OCI-LY7 (cell line): ENCODE data around the gene RUVBL2. TPM values are rescaled to one million over a fixed set of nuclear protein-coding genes. Genes with fewer than 3 reads are reported as not detected.

Experiments
- BruUV-seq: library from RNA; stranded (reverse); fragments of 400-500 nt; replicated peaks from 2 replicates; lab custom pipeline; 2021; lab: Mats Ljungman, UMichigan
- CTCF ChIA-PET: fragments of 300-600 bp; sonication (Branson Sonifier 250); formaldehyde crosslinking; loops from one replicate; lab custom pipeline; 2022; ENCODE audit warnings: antibody characterized with exemption; ENCODE audit not compliant: unreplicated experiment; lab: Charles Lee
- POLR2A ChIA-PET: fragments of 300-600 bp; sonication (Branson Sonifier 250); formaldehyde crosslinking; loops from one replicate; lab custom pipeline; 2022; ENCODE audit warnings: antibody characterized with exemption; lab: Charles Lee
- DNase-seq: peaks from one replicate; pipeline ENCODE4 v3.0.0-alpha.2; 2015; ENCODE audit warnings: low spot score
- H2AFZ ChIP-seq: fragments of 200-600 bp; sonication (generic), shearing (Covaris generic); 2 replicates; pipeline ENCODE4 v1.6.1; 2014; ENCODE audit warnings: mild to moderate bottlenecking, antibody characterized with exemption, low read length, moderate library complexity
- H3K27ac ChIP-seq: fragments of 200-600 bp; sonication (generic); 2 replicates; pipeline ENCODE4 v1.5.1; 2014; ENCODE audit warnings: mixed run types, low read depth, mild to moderate bottlenecking, moderate library complexity, low read length, inconsistent platforms; ENCODE audit not compliant: poor library complexity, severe bottlenecking
- H3K36me3 ChIP-seq: fragments of 200-600 bp; sonication (generic); 2 replicates; pipeline ENCODE4 v1.6.1; 2014; ENCODE audit warnings: mild to moderate bottlenecking, antibody characterized with exemption, low read length, moderate library complexity, mixed read lengths; ENCODE audit not compliant: insufficient read depth
- H3K4me1 ChIP-seq: fragments of 200-600 bp; sonication (generic); 2 replicates; pipeline ENCODE4 v1.5.1; 2014; ENCODE audit warnings: mild to moderate bottlenecking, low read length; ENCODE audit not compliant: insufficient read depth, poor library complexity, severe bottlenecking
- H3K4me2 ChIP-seq: fragments of 200-600 bp; sonication (generic); 2 replicates; pipeline ENCODE4 v1.6.1; 2014; ENCODE audit warnings: mild to moderate bottlenecking, low read length
- H3K4me3 ChIP-seq: fragments of 200-600 bp; sonication (generic); 2 replicates; pipeline ENCODE4 v1.5.1; 2014; ENCODE audit warnings: mild to moderate bottlenecking, low read depth, low read length; ENCODE audit not compliant: poor library complexity, severe bottlenecking
- H3K79me2 ChIP-seq: fragments of 200-600 bp; sonication (generic); 2 replicates; pipeline ENCODE4 v1.6.1; 2016; ENCODE audit warnings: low read depth, mild to moderate bottlenecking, low read length, moderate library complexity, mixed read lengths; ENCODE audit not compliant: insufficient read depth
- H3K9me2 ChIP-seq: fragments of 200-600 bp; sonication (generic); 2 replicates; pipeline ENCODE4 v1.6.1; 2016; ENCODE audit warnings: mild to moderate bottlenecking, low read length, mixed read lengths; ENCODE audit not compliant: insufficient read depth
- H3K9me3 ChIP-seq: fragments of 200-600 bp; sonication (generic); 2 replicates; pipeline ENCODE4 v1.6.1; 2014; ENCODE audit warnings: mild to moderate bottlenecking, mixed run types, low read length, mixed read lengths
- H4K20me1 ChIP-seq: fragments of 200-600 bp; sonication (generic); 2 replicates; pipeline ENCODE4 v1.6.1; 2014; ENCODE audit warnings: mild to moderate bottlenecking, antibody characterized with exemption, low read length, moderate library complexity, mixed read lengths; ENCODE audit not compliant: insufficient read depth
- CTCF ChIP-seq: fragments of 200-600 bp; sonication (generic); conservative IDR thresholded peaks from 2 replicates; pipeline ENCODE4 v1.5.1; 2014; ENCODE audit warnings: mild to moderate bottlenecking, antibody characterized with exemption, low read length, moderate library complexity, mixed read lengths
- EZH2phosphoT487 ChIP-seq: fragments of 200-600 bp; sonication (generic); IDR thresholded peaks from 2 replicates; pipeline ENCODE4 v1.6.1; 2018; ENCODE audit warnings: low read depth, borderline replicate concordance, mild to moderate bottlenecking, mixed run types, antibody characterized with exemption, low read length, moderate library complexity, mixed read lengths
- intact Hi-C: fragments of 100-400 bp; cut with micrococcal nuclease; formaldehyde crosslinking; loops from one replicate; pipeline ENCODE4 v1.10.0; 2022; ENCODE audit not compliant: unreplicated experiment
- total RNA-seq, 2 experiments: library from RNA; depleted of rRNA in 1 of 2; stranded (reverse); fragments of >200 nt in 1 of 2; shearing (Covaris generic) in 1 of 2; gene quantifications; 2 replicates each; pipeline ENCODE4 v1.2.3, GENCODE V29; 2014 to 2022

The RUVBL2 gene
- total RNA-seq, 2 experiments from 2014 or later, result 125 to 265 TPM

GRCh38 chr19:48988860-48989259, 4.8 kb upstream of the RUVBL2 start:
- Histone ChIP-seq H4K20me1 (no peaks in the 10 kb centered on the region), H3K27ac (no peak overlapping the region), H3K4me3 (no peak overlapping the region), H3K9me3 (no peaks in the 10 kb centered on the region), H3K9me2 (no peaks in the 10 kb centered on the region), H3K4me2 (no peak overlapping the region), H2AFZ (no peak overlapping the region), H3K4me1 (peaks cover 9% of the 10 kb centered on the region), H3K36me3 (peaks cover 35% of the 10 kb centered on the region), H3K79me2 (peaks cover 16% of the 10 kb centered on the region; the same call in 1 of the 2 replicates)
- BruUV-seq, result no TSS peak
- intact Hi-C loops, result no loop called here
- TF ChIP-seq CTCF (no peak), EZH2phosphoT487 (no peak)
- DNase-seq, result no peak
- ChIA-PET POLR2A (no interaction called here), CTCF (no interaction called here)

DNA sequence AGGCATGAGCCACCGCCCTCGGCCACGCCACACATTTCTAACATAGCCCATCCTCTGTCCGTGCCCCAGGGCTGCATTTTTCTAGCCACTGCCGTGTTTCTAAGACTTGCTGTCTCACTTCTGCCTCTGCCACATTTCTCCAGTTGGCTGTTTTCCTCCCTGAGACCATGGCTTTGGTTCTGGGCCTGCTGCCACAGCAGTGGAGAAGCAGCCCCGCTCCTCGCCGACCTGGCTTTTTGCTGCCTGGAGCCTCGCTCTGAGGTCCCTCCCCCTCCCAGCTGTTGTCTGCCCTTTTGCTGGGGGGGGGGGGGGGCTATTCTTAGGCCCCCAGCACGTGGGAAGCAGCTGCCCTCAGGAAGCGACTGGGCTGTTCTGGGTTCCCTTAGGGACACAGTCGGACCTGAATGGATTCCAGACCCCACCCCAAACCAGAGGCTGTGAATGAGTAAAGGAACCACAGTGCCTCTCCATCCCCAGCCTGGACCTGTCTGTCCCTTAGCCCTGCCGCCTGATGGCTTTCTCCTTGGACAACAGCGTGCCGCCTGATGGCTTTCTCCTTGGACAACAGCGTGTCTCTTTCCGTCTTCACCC, 3.9 kb upstream of the RUVBL2 start:
- H3K9me3 ChIP-seq, result no peaks in the 10 kb centered on the region
- peaks cover 13% of the 10 kb centered on the region for H3K4me1 ChIP-seq
- H3K4me2 ChIP-seq, result no peak overlapping the region
- intact Hi-C loops, result no loop called here
- CTCF ChIA-PET, result no interaction called here
- no TSS peak for BruUV-seq
- no peak overlapping the region for H3K4me3 ChIP-seq
- H3K27ac ChIP-seq, result no peak overlapping the region
- H3K79me2 ChIP-seq, result peaks cover 26% of the 10 kb centered on the region
- no peak overlapping the region for H2AFZ ChIP-seq
- H3K36me3 ChIP-seq, result peaks cover 31% of the 10 kb centered on the region
- DNase-seq, result no peak
- no peak for TF ChIP-seq CTCF
- no peak for TF ChIP-seq EZH2phosphoT487
- no peaks in the 10 kb centered on the region for H3K9me2 ChIP-seq
- 0 out of 2 replicates have a peak, but pooled peaks cover under 1% of the 10 kb centered on the region for H4K20me1 ChIP-seq
- POLR2A ChIA-PET, result interaction anchor here (1.0 kb wide), 1 partner anchor 13 kb away, joined by 3 read pairs; no protein-coding TSS in a partner anchor

DNA sequence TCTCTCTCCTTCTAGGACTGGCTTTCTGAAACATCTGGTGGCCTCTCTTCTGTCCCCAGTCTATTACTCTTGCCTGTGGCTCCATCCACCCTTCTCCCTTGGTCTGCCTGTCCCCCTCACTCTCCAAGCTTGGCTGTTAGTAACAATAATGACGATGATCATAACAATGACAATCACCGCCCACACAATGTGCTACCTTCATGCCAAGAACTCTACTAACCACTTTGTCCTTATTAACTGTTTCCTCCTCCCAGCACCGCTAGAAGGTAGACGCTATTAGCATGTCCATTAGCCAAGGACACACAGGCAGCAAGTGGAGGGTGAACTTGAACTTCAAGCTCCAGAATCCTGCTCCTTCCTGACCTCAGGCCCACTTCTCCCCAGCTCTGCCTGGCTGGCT, 3.3 kb upstream of the RUVBL2 start:
- Histone ChIP-seq H3K4me2 (no peak overlapping the region), H3K79me2 (peaks cover 32% of the 10 kb centered on the region), H2AFZ (no peak overlapping the region), H3K4me1 (peaks cover 20% of the 10 kb centered on the region), H3K4me3 (no peak overlapping the region), H3K36me3 (peaks cover 29% of the 10 kb centered on the region), H3K27ac (no peak overlapping the region), H4K20me1 (0 out of 2 replicates have a peak, but pooled peaks cover 4% of the 10 kb centered on the region), H3K9me2 (no peaks in the 10 kb centered on the region), H3K9me3 (no peaks in the 10 kb centered on the region)
- intact Hi-C loops, result no loop called here
- ChIA-PET POLR2A (interaction anchor here (1.0 kb wide), 1 partner anchor 14 kb away, joined by 3 read pairs; no protein-coding TSS in a partner anchor), CTCF (no interaction called here)
- no peak for DNase-seq
- no TSS peak for BruUV-seq
- TF ChIP-seq EZH2phosphoT487, result no peak
- TF ChIP-seq CTCF, result no peak
